ENCODE data around the gene TTLL13. TPM values are rescaled to one million over a fixed set of nuclear protein-coding genes. Genes with fewer than 3 reads are reported as not detected.

Gene TTLL13
- total and polyA plus RNA-seq, 9 of the 15 experiments (the other 6 are each of a cell fraction or from before 2014, with no cell fraction given), result 0.05 to 0.24 (median 0.11) TPM; not detected in 1

GRCh38 chr15:90265271-90266060, 16.1 kb downstream of the TTLL13 start, which contains the start of gene NGRN (continued):
- TF ChIP-seq KLF1 (tag; IDR thresholded peaks at IDR 0.05) (peak; percentile 55; the same call in 1 of the 2 replicates), IFI16 (CRISPR knock-in tag; IDR thresholded peaks at IDR 0.05) (no peak), ZKSCAN1 (IDR thresholded peaks at IDR 0.05; ENCODE audit: low read depth, low read length) (no peak), HNRNPL (IDR thresholded peaks at IDR 0.05; ENCODE audit: low read depth, low read length) (no peak), ARID4B (CRISPR knock-in tag; IDR thresholded peaks at IDR 0.05) (peak; percentile 72; the same call in 1 of the 2 replicates), SMAD4 (CRISPR knock-in tag; conservative IDR thresholded peaks at IDR 0.05) (peak; percentile 58), GABPB1 (CRISPR knock-in tag; IDR thresholded peaks at IDR 0.05) (peak; percentile 93), PCBP1 (IDR thresholded peaks at IDR 0.05; ENCODE audit: low read depth, low read length, poor library complexity, severe bottlenecking) (peak; percentile 70), SETDB1 (IDR thresholded peaks at IDR 0.05; ENCODE audit: low read length) (no peak), ZNF316 (IDR thresholded peaks at IDR 0.05) (no peak), NFRKB (IDR thresholded peaks at IDR 0.05; ENCODE audit: low read depth) (peak; percentile 86)
- TF ChIP-seq, protein P1, sequence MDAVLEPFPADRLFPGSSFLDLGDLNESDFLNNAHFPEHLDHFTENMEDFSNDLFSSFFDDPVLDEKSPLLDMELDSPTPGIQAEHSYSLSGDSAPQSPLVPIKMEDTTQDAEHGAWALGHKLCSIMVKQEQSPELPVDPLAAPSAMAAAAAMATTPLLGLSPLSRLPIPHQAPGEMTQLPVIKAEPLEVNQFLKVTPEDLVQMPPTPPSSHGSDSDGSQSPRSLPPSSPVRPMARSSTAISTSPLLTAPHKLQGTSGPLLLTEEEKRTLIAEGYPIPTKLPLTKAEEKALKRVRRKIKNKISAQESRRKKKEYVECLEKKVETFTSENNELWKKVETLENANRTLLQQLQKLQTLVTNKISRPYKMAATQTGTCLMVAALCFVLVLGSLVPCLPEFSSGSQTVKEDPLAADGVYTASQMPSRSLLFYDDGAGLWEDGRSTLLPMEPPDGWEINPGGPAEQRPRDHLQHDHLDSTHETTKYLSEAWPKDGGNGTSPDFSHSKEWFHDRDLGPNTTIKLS (IDR thresholded peaks at IDR 0.05; ENCODE audit: borderline replicate concordance, low read depth), result peak; percentile 82
- TF ChIP-seq, protein P2, sequence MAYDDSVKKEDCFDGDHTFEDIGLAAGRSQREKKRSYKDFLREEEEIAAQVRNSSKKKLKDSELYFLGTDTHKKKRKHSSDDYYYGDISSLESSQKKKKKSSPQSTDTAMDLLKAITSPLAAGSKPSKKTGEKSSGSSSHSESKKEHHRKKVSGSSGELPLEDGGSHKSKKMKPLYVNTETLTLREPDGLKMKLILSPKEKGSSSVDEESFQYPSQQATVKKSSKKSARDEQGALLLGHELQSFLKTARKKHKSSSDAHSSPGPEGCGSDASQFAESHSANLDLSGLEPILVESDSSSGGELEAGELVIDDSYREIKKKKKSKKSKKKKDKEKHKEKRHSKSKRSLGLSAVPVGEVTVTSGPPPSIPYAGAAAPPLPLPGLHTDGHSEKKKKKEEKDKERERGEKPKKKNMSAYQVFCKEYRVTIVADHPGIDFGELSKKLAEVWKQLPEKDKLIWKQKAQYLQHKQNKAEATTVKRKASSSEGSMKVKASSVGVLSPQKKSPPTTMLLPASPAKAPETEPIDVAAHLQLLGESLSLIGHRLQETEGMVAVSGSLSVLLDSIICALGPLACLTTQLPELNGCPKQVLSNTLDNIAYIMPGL (CRISPR knock-in tag; IDR thresholded peaks at IDR 0.05), result no peak
- TF ChIP-seq, protein P3, sequence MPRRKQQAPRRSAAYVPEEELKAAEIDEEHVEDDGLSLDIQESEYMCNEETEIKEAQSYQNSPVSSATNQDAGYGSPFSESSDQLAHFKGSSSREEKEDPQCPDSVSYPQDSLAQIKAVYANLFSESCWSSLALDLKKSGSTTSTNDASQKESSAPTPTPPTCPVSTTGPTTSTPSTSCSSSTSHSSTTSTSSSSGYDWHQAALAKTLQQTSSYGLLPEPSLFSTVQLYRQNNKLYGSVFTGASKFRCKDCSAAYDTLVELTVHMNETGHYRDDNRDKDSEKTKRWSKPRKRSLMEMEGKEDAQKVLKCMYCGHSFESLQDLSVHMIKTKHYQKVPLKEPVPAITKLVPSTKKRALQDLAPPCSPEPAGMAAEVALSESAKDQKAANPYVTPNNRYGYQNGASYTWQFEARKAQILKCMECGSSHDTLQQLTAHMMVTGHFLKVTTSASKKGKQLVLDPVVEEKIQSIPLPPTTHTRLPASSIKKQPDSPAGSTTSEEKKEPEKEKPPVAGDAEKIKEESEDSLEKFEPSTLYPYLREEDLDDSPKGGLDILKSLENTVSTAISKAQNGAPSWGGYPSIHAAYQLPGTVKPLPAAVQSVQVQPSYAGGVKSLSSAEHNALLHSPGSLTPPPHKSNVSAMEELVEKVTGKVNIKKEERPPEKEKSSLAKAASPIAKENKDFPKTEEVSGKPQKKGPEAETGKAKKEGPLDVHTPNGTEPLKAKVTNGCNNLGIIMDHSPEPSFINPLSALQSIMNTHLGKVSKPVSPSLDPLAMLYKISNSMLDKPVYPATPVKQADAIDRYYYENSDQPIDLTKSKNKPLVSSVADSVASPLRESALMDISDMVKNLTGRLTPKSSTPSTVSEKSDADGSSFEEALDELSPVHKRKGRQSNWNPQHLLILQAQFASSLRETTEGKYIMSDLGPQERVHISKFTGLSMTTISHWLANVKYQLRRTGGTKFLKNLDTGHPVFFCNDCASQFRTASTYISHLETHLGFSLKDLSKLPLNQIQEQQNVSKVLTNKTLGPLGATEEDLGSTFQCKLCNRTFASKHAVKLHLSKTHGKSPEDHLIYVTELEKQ (CRISPR knock-in tag; IDR thresholded peaks at IDR 0.05), result no peak
- TF ChIP-seq, protein P4, sequence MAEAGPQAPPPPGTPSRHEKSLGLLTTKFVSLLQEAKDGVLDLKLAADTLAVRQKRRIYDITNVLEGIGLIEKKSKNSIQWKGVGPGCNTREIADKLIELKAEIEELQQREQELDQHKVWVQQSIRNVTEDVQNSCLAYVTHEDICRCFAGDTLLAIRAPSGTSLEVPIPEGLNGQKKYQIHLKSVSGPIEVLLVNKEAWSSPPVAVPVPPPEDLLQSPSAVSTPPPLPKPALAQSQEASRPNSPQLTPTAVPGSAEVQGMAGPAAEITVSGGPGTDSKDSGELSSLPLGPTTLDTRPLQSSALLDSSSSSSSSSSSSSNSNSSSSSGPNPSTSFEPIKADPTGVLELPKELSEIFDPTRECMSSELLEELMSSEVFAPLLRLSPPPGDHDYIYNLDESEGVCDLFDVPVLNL (CRISPR knock-in tag; IDR thresholded peaks at IDR 0.05; ENCODE audit: low read depth), result no peak

Measured in K562 (cell line).